ENCODE data around the gene RASSF3.
"Not testable (repeated sequence)": the region's sequence is repeated elsewhere in the genome, so short reads cannot be mapped to it uniquely, and the experiment has no call there.

RASSF3 gene, protein sequence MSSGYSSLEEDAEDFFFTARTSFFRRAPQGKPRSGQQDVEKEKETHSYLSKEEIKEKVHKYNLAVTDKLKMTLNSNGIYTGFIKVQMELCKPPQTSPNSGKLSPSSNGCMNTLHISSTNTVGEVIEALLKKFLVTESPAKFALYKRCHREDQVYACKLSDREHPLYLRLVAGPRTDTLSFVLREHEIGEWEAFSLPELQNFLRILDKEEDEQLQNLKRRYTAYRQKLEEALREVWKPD

DNA sequence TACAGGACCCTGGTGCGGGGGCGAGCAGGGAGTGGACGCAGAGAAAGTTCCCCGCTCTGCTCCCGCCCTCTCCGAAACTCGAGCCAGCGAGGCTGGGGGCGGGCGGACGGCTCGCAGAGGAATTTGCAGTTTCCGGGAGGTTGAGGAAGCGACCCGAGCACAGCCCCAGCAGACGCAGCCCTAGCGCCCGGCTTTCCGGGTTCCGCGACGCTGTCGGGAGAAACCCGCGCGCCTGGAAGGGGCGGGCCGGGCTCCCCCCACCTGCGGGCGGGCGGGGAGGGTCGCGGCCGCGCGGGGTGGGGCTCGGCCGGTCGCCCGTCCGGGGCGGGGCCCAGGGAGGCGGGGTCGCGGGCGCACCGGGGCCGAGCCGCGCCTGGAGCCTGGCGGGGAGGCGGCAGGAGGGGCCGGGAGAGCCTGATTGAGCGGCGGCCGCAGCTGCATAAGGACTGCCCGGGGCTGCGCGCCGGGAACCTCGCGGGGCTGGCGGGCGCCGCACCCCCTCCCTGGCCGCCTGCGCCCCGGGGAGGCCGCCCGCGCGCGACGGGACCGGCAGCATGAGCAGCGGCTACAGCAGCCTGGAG lies at the start of gene RASSF3:
RASSF3 (plus strand) TSS at position 417 of the 581 bp plus-strand sequence; CDS start at position 555, 138 bp downstream.
- peak; percentile 55 to 70 for DNase-seq (ENCODE audit: low read depth in 2 of 2)

DNA sequence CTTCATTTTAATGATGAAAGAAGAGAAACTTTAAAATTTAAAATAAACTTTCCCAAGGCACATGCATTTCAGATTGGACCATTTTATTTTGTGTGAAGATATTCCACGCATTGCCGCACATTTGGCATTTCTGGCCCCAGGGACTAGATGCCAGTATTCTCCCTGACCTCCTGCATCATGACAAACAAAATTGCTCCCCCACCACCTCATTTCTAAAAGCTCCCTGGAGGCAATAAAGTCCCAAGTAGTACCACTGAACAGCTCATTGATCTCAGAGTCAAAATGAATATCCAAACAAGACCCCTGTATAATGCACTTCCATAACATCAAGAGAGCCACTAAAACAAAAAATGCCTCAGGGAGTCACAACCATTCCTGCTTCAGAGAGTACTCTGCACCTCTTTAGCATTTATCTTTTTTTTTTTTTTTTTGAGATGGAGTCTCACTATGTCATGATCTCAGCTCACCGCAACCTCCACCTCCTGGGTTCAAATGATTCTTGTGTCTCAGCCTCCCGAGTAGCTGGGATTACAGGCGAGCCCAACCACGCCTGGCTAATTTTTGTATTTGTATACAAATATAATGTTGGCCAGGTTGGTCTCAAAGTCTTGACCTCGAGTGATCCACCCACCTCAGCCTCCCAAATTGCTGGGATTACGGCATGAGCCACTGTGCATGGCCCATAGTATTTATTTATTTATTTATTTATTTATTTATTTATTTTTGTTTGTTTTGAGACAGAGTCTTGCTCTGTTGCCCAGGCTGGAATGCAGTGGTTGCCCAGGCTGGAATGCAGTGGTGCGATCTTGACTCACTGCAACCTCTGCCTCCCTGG lies 48.8 kb upstream of the RASSF3 start:
- no peak for DNase-seq (ENCODE audit: low read depth in 2 of 2)

DNA sequence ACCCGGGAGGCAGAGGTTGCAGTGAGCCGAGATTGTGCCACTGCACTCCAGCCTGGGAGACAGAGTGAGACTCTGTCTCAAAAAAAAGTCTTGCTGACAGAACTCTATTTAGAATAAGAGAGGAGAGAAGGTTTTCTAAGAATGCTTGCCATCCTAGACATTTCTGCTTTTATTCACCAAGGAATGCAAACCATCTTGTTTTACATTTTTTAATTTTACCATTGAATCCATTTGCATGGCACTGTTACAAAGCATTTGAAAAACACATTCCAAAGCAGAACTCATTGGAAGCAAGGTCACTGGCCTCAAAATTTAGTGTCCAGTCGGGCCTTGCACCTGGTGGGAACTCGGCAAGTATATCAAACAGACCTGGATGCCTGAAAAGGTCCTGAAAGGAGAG lies 44.2 kb upstream of the RASSF3 start:
- DNase-seq (ENCODE audit: low read depth in 2 of 2): no peak

DNA sequence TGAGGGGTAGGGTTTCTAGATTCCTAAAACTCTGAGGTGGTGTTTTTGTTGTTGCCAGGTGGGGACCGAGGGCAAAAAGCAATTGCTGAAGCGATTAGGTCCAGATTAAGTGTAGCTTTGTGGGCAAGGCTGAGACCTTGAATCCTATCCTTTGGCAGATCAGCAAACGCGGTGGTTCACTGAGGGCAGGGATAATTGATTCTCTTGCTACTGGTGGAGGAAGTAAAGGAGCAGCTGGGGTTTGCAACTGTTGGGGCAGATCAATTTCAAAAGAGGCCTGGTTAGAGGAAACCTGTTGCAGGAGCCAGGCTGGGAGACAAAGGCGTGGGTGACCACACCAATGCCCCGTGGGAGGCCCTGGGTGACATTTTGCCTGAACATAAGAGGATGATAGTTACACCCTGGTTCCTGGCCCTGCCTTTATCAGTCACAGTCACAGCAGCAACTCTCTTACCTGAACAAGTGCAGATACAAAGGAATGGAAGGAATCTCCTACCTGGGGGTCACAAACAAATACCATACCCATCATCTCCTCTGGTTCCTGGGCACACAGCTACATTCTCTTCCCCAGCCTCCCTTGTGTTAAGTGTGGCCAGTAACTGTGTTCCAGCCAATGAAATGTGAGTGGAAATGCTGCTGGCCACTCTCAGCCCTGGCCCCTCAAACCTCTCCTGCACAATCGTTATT lies 43.3 kb upstream of the RASSF3 start:
- DNase-seq (ENCODE audit: low read depth in 2 of 2): no peak

DNA sequence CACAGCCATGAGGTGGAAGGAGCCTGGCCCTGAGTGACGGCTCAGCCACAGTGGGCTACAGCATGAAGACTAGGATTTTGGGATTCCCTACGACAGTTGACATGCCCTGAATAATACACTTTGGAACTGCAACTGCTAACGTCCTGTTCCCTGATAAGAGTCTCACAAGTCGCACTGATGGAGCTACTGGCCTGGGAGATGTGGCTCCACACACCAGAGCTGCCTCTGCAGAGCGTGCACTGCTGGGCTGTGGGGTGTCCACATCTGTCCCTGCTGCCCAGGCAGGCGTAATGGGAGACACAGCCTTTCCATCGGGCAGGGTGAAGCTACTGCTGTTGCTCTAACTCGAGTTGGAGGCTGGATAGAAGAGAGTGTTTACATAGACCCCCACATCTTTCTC lies 42.7 kb upstream of the RASSF3 start:
- DNase-seq (ENCODE audit: low read depth in 2 of 2): no peak

DNA sequence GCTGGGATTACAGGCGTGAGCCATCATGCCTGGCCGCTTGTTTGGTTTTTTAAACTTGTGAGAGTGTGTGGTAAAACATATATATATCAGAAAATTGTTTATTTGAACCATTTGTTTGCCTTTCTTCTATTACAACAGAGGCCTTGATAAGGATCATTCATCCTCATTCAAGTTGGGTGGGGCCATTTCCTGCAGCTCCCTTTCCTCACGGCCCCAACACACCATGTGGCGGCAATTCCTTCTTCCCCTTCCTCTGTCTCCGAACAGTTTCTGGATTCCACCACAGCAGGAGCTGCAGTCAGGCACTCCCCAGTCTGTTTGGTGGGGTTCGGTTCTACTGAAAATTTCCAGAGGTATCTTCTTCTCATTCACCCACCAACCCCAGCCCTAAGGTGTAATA lies 42.0 kb upstream of the RASSF3 start:
- no peak for DNase-seq (ENCODE audit: low read depth in 2 of 2)

DNA sequence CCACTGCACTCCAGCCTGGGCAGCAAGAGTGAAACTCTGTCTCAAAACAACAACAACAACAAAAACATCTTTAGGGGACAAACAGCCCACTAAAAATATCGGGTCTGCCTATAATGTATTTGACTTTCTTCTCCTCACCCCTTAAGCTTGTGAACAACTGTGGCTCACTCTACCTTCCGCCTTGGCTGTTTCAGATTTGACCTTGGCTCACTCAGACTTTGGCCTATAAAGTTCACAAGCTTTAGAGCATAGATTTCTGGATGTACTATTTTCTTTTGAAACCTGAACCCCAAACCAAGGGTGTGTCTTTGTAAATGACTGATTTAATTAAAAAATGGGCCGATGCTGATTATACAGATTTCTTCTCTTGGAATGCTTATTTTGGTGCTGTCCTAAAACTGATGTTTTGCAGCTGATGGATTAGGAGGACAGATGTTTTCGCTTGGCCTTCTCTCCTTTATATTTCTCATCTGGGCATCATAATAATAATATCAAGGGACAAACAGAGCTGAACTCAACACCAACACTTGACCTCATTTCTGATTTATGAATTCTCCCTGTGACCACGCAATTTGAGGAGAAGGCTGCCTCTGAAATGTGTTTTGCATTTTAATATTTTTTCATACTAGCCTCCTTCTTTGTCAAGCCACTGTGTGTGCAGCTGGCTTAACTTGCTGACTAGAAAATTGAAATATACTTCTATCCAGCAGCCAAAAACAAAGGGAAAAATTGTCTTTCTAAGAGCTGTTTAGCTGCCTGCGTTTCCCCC lies 40.2 kb upstream of the RASSF3 start:
- DNase-seq (ENCODE audit: low read depth in 2 of 2): no peak

DNA sequence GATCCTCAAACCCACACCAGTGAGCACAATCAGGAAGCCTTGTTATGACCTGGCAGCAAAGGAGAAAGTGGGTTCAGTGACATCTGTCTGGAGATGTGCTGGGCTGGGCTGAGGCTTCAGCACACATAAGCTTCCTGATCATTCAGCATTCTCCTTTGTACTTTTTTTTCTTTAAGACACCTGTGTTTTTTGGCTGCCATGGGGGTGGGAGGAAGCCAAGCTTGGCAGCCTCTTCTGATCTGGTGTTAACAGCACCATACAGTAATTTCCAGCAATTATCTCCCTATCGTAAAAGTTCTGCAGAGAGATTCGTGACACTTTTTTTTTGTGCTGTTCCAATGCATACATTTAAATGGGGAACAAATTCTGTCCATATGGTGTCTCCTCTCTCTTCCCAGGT lies 38.9 kb upstream of the RASSF3 start:
- no peak for DNase-seq (ENCODE audit: low read depth in 2 of 2)

DNA sequence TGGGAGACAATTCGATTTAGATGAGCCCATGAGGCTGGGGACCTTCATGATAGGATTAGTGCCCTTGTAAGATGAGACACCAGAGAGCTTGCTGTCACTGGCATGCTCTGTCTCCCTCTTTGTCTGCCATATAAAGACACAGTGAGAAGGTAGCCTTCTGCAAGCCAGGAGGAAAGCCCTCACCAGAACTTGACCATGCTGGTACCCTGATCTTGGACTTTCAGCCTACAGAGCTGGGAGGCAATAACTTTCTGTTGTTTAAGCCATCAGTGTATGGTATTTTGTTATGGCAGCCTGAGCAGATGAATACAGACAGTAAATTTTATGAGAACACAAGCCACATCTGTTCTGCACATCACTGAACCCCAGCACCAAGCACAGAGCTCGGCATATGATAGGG lies 38.1 kb upstream of the RASSF3 start:
- DNase-seq (ENCODE audit: low read depth in 2 of 2): no peak

DNA sequence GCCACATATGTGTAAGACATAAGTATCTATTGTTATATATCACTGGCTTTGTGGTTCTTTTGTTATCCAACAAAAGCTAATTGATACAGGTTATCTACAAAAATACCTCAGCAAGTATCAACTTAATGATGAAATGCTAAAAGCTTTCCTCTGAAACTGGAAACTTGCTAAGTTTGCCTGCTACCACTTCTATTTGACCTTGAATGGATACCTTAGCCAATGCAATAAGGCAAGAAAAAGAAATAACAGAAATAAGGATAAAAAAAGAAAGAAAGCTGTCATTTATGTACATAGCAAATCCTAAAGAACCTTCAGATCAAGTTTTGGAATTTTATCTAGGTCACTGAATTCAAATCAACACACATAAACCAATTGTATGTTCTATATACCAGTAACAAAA lies 35.5 kb upstream of the RASSF3 start:
- DNase-seq (ENCODE audit: low read depth in 2 of 2): no peak

DNA sequence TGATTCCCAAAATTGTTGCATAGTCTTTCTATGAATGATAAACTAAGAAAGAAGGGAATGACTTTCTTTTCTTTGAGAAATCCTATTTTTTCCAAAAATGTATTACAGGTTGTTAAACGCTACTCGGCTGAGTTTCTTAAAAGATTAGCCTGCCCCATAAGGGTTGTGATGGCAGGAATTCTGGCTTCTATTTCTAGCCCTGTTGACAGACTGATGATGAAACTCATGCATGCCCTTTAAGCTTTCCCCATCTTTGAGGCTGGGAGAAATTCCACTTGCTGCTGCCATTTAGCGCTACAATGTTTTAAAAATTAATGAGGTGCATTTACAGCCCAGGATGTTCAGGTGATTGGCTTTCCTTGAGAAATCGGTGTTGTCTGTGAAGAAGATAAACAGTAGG lies 33.2 kb upstream of the RASSF3 start:
- DNase-seq (ENCODE audit: low read depth in 2 of 2): no peak

DNA sequence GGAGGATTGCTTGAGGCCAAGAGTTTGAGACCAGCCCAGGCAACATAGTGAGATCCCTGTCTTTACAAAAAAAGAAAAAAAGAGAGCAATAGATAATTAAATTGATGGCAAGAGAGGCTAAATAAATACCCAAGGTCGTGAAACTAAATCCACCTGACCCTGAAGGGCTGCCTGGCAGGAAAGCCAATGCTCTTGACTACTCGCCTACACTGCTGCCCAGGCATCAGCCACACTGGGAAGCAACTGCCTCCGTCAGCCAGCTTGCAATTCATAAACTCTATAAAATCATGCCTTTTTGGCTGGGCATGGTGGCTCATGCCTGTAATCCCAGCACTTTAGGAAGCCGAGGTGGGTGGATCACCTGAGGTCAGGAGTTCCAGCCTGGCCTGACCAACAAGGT lies 31.7 kb upstream of the RASSF3 start:
- DNase-seq (ENCODE audit: low read depth in 2 of 2): no peak

DNA sequence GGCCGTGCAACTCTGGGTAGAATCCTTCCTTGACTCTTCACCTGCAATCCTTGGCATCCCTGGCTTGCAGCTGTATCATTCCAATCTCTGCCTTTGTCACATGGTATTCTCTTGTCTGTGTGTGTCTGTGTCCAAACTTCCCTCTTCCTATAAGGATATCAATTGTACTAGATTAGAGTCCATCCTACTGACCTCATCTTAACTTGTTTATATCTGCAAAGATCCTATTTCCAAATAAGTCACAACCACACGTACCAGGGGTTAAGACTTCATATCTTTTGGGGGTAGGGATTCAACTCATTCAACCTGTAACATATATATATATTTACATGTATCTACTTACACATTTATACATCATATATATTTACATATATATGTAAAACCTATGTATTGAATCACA lies 29.6 kb upstream of the RASSF3 start:
- DNase-seq (ENCODE audit: low read depth in 2 of 2): no peak

DNA sequence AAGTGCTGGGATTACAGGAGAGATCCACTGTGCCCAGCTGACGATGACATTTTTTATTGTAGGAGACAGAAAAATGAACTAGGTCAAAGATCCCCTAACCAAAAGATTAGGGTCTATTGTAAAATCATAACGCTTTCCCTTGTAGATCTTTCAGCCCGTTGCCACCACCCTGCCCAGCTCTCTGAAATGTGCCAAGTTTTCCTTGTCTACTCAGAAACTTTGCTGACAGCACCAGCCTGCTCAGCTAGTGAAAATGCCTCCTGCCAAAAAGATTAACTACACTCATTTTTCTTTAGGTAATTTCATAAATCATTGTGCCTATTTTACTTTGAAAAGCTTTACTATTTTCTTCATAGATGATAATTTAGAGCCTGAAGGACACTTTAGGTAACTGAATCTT lies 28.2 kb upstream of the RASSF3 start:
- DNase-seq (ENCODE audit: low read depth in 2 of 2): no peak

DNA sequence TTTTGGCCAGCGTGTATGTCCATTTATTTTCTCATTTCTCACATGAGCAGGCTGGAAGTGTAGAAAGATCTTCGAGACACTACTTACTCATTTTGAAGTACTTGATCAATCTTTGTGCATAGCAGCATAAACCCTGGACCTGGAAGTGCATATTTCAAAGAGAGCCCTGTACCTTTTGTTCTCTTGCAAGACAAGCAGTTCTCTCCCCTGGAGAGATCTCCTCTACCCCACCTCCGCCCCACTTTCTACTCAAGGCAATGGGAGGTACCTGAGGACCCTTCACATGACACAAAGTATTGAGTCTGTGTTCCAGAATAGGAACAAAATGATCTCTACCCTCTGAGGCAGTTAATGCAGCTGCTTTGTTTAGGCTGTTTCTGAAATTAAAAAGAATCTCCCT lies 27.4 kb upstream of the RASSF3 start:
- DNase-seq (ENCODE audit: low read depth in 2 of 2): no peak

DNA sequence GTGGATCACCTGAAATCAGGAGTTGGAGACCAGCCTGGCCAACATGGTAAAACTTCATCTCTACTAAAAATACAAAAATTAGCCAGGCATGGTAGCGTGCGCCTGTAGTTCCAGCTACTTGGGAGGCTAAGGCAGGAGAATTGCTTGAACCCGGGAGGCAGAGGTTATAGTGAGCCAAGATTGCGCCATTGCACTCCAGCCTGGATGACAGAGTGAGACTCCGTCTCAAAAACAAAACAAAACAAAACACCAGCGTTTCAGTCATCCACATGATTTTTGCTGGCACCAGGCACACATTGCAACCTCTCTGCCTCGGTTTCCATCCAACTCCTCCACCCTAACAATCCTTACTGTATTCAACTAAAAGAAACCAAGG lies 26.9 kb upstream of the RASSF3 start:
- DNase-seq (ENCODE audit: low read depth in 2 of 2): not testable (repeated sequence)

DNA sequence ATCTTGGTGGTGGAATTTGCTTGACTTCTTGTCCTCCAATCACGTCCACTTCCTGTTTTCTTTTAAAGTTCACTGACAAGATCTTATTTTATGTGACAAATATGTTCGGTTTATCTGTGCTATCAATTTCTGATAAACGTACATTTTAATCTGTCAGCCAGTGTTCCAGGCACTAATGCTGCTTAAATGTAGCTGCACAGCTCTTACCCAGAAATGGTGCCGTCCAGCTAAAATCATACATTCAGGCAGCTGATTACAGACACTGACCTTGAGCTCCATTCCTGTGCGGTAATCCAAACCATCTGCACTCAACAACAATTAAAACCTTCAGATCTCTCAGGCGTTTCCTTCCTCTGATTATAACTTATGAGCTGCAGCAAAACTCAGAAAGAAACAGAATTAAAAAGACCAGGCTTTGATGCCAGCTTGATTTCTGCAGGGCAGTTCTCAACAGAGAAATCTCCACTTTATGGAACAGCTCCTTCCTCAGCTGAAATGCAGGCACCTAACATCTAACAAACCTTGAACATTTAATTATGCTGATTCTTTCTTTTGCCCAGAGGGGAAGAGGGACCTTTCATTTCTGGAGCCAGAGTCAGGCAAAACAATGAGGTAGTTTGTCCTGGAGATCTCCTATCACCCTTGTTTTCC lies 26.4 kb upstream of the RASSF3 start:
- no peak for DNase-seq (ENCODE audit: low read depth in 2 of 2)

DNA sequence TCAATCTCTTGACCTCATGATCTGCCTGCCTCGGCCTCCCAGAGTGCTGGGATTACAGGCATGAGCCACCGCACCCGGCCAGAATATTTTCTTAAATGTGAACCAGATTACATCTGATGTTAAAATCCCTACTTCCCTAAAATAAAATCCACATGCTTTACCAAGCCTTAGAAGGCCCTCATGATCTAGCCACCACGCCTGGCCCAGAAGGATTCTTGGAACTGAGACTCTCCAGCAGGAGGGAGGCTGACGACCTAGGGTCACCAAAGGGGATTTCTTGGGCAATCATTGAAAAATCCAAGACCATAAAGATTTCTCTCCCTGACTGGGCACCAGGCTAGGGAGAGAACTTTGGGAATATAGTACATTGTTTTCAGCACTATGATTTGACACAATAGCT lies 25.2 kb upstream of the RASSF3 start:
- no peak for DNase-seq (ENCODE audit: low read depth in 2 of 2)

DNA sequence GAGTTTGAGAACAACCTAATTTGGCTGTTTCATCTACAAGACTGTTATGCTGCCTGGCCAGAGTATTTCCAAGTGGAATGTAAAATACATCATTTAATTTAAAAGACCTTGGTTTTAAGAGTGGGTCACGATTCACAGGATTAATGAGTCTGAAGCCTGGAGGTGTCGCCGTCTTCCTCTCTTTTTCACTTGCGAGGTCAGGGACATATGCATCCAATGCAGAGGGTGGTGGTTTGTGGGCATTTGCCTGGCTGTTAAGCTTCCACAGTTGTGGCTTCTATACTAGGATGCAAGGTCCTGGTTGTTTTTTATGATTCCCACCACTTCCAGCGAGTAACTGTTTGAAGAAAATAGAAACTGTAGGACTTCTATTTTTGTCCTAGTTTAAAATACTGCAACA lies 22.8 kb upstream of the RASSF3 start:
- DNase-seq (ENCODE audit: low read depth in 2 of 2): no peak

DNA sequence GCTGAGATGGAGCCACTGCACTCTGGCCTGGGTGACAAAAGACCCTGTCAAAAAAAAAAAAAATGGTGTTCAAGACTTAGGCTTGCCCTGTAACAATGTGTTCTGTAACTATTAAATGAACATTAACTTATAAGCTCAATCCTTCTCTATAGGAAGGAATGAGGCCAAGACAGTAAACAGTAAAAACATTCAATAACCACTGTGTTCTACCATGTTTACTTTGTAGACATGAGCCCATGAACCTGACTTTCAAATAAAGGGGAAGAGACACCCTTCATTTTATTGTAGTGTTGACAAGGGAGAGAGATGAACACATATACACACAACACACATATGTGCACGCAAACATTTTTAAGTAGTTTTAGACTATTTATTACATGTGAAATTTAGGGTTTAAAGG lies 20.1 kb upstream of the RASSF3 start:
- no peak for DNase-seq (ENCODE audit: low read depth in 2 of 2)

Data from stimulated activated CD4-positive, alpha-beta T cell treated with anti-CD3 and anti-CD28 coated beads, Interleukin-4, amount 100 ng/mL, for 48 hours (primary cell).